Uterus (tissue), 4 donors: ENCODE data around the gene WIPI1. TPM values are rescaled to one million over a fixed set of nuclear protein-coding genes. Genes with fewer than 3 reads are reported as not detected.
A peak's percentile ranks its signal among the peaks of the same experiment; 100 is the strongest.

Source experiments
- DNase-seq, 2 donors: peaks; one replicate each; pipeline ENCODE4 v3.0.0-alpha.2; 2019 to 2020
- H3K27ac ChIP-seq, 2 donors: fragments of 200-600 bp; sonication (generic); 1 replicate in 1 of 2; 2 replicates in 1 of 2; pipeline ENCODE4 v1.5.1; 2016 to 2018
- H3K27me3 ChIP-seq, 2 donors: fragments of 200-600 bp; sonication (generic); one replicate each; pipeline ENCODE4 v1.5.1; 2018 to 2019; ENCODE audit warnings: control low read depth in 1 of 2
- H3K36me3 ChIP-seq, 2 donors: fragments of 200-600 bp; sonication (generic); one replicate each; pipeline ENCODE4 v1.5.1; 2019; ENCODE audit warnings: control low read depth in 1 of 2
- H3K4me1 ChIP-seq, 2 donors: fragments of 200-600 bp; sonication (generic); one replicate each; pipeline ENCODE4 v1.5.1; 2018 to 2019; ENCODE audit warnings: control low read depth in 1 of 2
- H3K4me3 ChIP-seq, 2 donors: fragments of 200-600 bp; sonication (generic); 1 replicate in 1 of 2; 2 replicates in 1 of 2; pipeline ENCODE4 v1.5.1; 2018 to 2019; ENCODE audit warnings: mild to moderate bottlenecking in 1 of 2
- H3K9me3 ChIP-seq, 2 donors: fragments of 200-600 bp; sonication (generic); one replicate each; pipeline ENCODE4 v1.5.1; 2019; ENCODE audit warnings: control low read depth in 1 of 2
- CTCF ChIP-seq, 4 experiments: fragments of 200-600 bp in 2 of 4; fragments of 450-650 bp in 2 of 4; sonication (generic) in 2 of 4; IDR thresholded peaks; one replicate each; pipeline ENCODE4 v1.5.1; 2016 to 2019; ENCODE audit warnings: antibody characterized with exemption in 4 of 4, mild to moderate bottlenecking in 2 of 4, moderate library complexity in 1 of 4
- POLR2A ChIP-seq, 2 donors: fragments of 450-650 bp; IDR thresholded peaks; one replicate each; pipeline ENCODE4 v1.6.1; 2016; ENCODE audit warnings: antibody characterized with exemption in 2 of 2, mild to moderate bottlenecking in 1 of 2, moderate library complexity in 1 of 2
- intact Hi-C: fragments of 100-400 bp; cut with DNase I; formaldehyde crosslinking; loops from one replicate; pipeline ENCODE4 v1.15.1; 2023; ENCODE audit warnings: low total_unique reads
- total RNA-seq, 4 donors: library from RNA; depleted of rRNA in 3 of 4; stranded (reverse); fragments of >200 nt in 3 of 4; gene quantifications; one replicate each; pipeline versions ENCODE4 v1.1.0 to v1.2.4, GENCODE V29; 2014 to 2023
- donor health status: DM: yes; HTN: yes; CAD: no.

WIPI1 gene
- total RNA-seq, 4 donors from 2014 or later = 7.9 to 40.7 (median 27.9) TPM

GRCh38 chr17:68383443-68384321 lies 73.6 kb downstream of the WIPI1 start:
- Histone ChIP-seq H3K27ac (peak overlapping the region; percentile 97 to 98), H3K4me1 (peaks cover 4 to 12% of the 10 kb centered on the region in 2 donors), H3K36me3 (no peaks in the 10 kb centered on the region), H3K27me3 (no peaks in the 10 kb centered on the region), H3K9me3 (no peaks in the 10 kb centered on the region), H3K4me3 (no peak overlapping the region)
- TF ChIP-seq CTCF (IDR thresholded peaks at IDR 0.05) = no peak
- TF ChIP-seq POLR2A (IDR thresholded peaks at IDR 0.05) = no peak
- peak; percentile 56 to 74 for DNase-seq
- intact Hi-C loops = no loop called here

- intact Hi-C loops = no loop called here
- H3K27ac ChIP-seq = peak overlapping the region; percentile 97 to 98
These were observed 74.2 kb downstream of the WIPI1 start for GRCh38 chr17:68383120-68383442.

DNA sequence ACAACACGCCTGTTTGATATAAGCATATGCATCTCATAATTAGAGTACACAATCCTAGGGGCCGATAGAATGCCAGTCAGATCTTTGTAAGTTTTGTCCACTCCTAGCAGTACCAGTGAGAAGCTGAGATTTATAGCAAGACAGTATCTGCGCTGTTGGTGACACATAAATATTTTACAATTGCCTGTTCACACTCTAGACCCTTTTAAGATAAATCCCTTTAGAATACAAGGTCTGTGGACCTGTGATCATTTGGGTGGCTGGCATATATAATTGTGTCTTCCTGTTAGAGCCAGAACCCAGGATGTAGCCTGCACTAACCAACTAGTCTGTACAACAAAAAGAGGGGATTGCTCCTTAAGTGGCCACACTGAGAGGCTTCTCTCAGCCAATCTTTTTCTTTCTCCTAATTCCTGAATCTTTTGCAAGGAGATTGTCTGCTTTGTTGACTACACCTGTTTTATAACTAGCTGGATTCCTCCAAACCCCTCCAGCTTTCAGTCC lies 74.7 kb downstream of the WIPI1 start:
- Histone ChIP-seq H3K9me3 (no peaks in the 10 kb centered on the region), H3K4me1 (peaks cover 4 to 12% of the 10 kb centered on the region in 2 donors), H3K27ac (peak overlapping the region; percentile 97 to 98), H3K4me3 (no peak overlapping the region), H3K36me3 (no peaks in the 10 kb centered on the region), H3K27me3 (no peaks in the 10 kb centered on the region)
- TF ChIP-seq CTCF (IDR thresholded peaks at IDR 0.05) = no peak
- TF ChIP-seq POLR2A (IDR thresholded peaks at IDR 0.05) = no peak
- intact Hi-C loops = no loop called here
- DNase-seq = no peak

More at GRCh38 chr17:68383120-68383442, 74.2 kb downstream of the WIPI1 start:
- Histone ChIP-seq H3K36me3 (no peaks in the 10 kb centered on the region), H3K27me3 (no peaks in the 10 kb centered on the region), H3K4me3 (no peak overlapping the region), H3K4me1 (peaks cover 4 to 12% of the 10 kb centered on the region in 2 donors), H3K9me3 (no peaks in the 10 kb centered on the region)
- DNase-seq = no peak
- no peak for TF ChIP-seq CTCF (IDR thresholded peaks at IDR 0.05)
- no peak for TF ChIP-seq POLR2A (IDR thresholded peaks at IDR 0.05)

- TF ChIP-seq CTCF (IDR thresholded peaks at IDR 0.05) = no peak
- TF ChIP-seq POLR2A (IDR thresholded peaks at IDR 0.05) = peak in 1 of 2 donors; percentile 9
- intact Hi-C loops = no loop called here
- DNase-seq = peak; percentile 75 to 81
These were observed 76.0 kb downstream of the WIPI1 start for GRCh38 chr17:68381076-68381900.

More at GRCh38 chr17:68381076-68381900, 76.0 kb downstream of the WIPI1 start:
- no peaks in the 10 kb centered on the region for H3K9me3 ChIP-seq
- peak overlapping the region; percentile 97 to 98 for H3K27ac ChIP-seq
- peaks cover 12% of the 10 kb centered on the region in 2 donors for H3K4me1 ChIP-seq
- no peak overlapping the region for H3K4me3 ChIP-seq
- no peaks in the 10 kb centered on the region for H3K36me3 ChIP-seq
- no peaks in the 10 kb centered on the region for H3K27me3 ChIP-seq
